Activated CD8-positive, alpha-beta memory T cell treated with anti-CD3 and anti-CD28 coated beads for 4 hours (primary cell): Measurements from ENCODE around the gene PYROXD2.

ENCODE experiments used
- DNase-seq, 2 donors: peaks; one replicate each; pipeline ENCODE4 v3.0.0-alpha.2; 2020; ENCODE audit warnings: low read depth in 2 of 2

Gene PYROXD2

GRCh38 chr10:98435178-98435577 lies 20.2 kb upstream of the PYROXD2 start:
- DNase-seq, result no peak

GRCh38 chr10:98433881-98434732 lies 19.1 kb upstream of the PYROXD2 start:
- no peak for DNase-seq

- DNase-seq, result no peak
These were observed 18.4 kb upstream of the PYROXD2 start for GRCh38 chr10:98433371-98433770.

DNA sequence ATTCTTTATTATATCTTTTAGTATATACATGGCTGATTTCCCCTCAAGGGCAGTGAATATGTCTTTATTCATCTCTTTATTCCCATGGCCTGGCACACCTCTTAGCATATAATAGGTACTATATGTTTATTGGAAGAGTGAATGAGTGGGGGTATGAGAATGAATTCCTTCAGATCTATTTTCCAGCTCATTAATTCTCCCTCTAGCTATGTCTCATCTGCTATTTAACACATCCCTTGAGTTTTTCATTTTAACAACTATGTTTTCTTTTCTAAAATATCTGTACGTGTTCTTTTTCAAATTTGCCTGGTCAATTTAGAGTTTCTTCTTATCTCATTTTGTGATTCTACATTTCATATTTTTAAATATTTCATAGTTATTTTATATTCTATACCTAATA lies 17.3 kb upstream of the PYROXD2 start:
- DNase-seq, result no peak

GRCh38 chr10:98431016-98431415 lies 16.0 kb upstream of the PYROXD2 start:
- DNase-seq, result no peak

DNA sequence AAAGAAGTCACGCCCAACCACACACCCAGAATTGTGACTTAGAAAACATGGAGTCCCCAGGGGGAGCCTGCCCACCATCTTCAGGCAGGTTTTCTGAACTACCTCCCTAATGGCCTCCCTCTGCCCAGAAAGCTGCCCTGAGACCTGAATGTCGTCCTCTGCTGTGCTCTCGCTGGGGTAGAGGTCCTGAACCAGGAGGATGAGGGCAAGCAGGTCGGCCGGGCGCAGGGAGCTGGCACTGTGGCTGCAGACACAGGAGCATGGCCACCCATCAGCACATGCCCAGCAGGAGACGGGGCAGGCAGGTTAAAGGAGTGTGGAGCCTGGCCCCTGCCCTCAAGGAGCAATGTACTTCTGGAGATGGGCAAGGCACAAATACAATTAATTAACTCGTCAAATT lies 15.4 kb upstream of the PYROXD2 start:
- no peak for DNase-seq

GRCh38 chr10:98429320-98430072 lies 14.5 kb upstream of the PYROXD2 start:
- DNase-seq, result no peak

- no peak for DNase-seq
These were observed 12.1 kb upstream of the PYROXD2 start for GRCh38 chr10:98427011-98427515.

- no peak for DNase-seq
These were observed 10.8 kb upstream of the PYROXD2 start for GRCh38 chr10:98425511-98426352.

DNA sequence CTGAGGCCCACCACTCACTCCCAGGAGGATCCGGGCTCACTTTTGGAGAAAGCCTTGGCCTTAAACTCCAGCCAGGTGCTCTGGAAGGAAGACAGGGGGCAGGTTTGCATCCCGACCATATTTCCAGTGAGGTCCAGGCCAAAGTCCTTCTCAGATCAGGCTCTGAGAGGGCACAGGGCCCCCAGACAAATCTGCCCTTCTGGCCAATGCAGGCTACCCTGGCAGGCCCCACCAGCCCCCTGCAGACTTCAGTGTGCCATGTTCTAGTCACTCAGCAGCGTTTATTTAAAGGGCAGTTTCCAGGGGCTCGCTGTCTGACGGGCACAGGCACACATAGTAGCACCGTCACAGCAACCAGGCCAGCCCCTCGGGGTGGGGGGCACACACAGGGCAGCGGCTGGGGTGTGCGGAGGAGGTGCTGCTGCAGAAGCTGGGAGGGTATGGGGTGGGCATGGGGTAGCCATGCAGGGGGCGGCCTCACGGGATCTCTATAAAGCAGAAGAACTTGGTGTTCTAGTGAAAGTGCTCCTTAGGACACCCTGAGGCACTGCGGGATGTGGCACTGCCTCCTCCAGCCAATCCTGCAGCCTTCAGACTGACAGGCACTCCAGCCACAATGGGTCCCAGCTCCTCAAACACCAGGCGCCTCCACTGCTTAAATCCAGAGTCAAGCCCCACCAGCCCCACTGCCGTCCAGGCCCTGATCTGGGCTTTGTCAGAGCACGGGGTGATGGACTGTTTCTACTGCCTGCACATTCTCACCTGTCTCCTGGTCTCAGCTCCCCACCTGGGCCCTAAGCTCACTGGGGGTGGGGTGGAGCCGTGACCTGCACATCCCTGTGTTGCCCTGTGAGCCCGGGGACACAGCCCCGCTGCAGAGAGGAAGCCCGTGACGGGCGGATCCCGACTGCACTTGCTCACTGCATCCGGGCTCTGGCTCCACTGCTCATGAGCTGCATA lies 9.6 kb upstream of the PYROXD2 start:
- no peak for DNase-seq

- DNase-seq, result no peak
These were observed 8.7 kb upstream of the PYROXD2 start for GRCh38 chr10:98423691-98424120.

DNA sequence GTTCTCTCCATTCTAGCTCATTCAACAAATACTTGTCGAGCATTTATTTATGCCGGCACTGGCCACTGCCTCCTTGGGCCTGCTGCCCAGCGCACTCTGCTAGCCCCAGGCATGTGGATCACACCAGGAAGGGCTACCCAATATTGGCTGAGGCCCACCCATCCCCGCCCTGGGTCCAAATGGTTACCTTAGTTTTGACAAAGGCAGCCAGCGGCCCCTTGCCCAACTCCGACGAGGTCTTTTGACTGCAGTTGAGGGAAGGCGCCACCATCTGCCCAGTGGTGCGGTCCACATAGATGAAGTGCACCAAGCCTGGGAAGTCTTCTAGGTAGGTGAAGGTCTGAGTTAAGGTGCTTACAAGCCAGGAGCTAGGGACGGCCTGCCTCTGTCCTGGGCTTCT lies 7.2 kb upstream of the PYROXD2 start:
- DNase-seq, result no peak

GRCh38 chr10:98420786-98421185 lies 5.8 kb upstream of the PYROXD2 start:
- DNase-seq, result no peak

DNA sequence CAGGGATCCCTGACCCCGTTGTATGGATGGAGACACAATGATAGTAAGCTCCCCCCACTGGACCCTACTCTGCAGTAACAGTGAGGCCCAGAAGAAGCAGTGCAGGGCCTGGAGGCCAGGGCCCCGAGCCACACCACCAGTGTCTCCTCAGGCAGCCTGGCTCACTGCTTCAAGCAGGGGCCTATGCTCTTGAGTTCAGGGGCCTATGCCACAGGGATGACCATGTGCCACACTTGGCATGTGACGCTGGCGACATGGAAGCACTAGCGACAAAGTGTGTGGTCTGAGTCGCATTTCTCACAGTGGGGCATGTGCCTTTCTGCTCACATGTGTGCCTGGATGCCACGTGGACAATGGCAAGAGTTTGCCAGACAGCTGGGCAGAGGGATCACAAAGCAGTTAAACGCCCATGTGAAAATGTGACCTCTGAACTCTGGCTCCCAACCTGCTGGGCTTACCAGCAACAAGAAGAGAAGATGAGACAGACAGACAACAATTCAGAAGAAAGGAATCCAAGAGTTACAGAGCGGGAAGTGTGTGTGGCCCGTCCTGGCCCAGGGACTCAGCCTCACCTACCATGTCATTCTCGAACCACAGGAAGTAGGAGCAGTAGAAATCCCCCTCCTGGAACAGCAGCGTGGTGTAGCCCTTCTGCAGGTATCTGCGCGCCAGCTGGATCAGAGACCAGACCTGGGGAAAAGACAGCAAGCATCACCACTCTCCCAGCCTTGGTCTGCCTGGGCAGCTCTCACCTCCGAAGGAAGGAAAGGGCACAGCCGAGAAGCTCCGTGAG lies 4.7 kb upstream of the PYROXD2 start:
- DNase-seq, result no peak

- DNase-seq, result no peak
These were observed 3.9 kb upstream of the PYROXD2 start for GRCh38 chr10:98418665-98419468.

GRCh38 chr10:98417973-98418664 lies 3.1 kb upstream of the PYROXD2 start:
- no peak for DNase-seq

- DNase-seq, result no peak
These were observed 2.5 kb upstream of the PYROXD2 start for GRCh38 chr10:98417481-98417959.
